Suppressor macrophage treated with lipopolysaccharide for 4 hours (primary cell): Measurements from ENCODE around the gene ABLIM1.

Experiments
- DNase-seq: peaks from one replicate; pipeline ENCODE4 v3.0.0-alpha.2; 2020

ABLIM1 gene

DNA sequence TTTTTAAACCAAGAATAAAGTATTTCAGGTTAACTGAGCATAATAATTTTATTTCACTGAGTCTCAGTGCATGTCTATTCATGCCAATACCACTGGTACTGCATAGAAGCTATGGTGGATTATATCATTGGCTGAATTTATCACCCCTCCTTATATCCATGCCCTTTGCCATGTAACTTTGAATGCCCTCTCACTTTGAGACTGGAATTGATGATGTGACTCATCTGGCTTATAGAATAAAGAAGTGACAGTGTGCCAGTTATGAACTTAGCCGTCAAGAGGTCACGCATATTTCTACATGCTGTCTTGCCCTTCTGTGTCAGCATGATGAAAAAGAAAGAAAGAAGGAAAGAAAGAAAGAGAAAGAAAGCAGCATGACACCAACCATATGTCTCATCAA is 20.7 kb upstream of the ABLIM1 start:
- peak; percentile 31 for DNase-seq

DNA sequence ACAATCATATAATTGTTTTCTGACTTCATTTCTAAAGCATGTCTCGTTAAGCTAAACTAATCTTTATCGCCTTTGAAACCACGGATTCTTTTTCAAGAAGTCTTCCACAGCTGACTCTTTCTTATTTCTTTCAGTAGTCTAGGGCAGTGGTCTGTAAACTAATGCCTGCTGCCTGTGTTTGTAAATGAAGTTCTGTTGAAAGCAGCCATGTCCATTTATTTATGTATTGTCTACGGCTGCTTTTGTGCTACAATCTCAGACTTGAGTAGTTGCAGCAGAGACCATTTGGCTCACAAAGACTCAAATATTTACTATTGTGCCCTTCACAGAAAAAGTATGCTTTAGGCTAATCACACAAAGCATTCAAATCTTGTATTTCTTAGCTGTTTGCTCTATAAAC is 20.3 kb upstream of the ABLIM1 start:
- DNase-seq: no peak

DNA sequence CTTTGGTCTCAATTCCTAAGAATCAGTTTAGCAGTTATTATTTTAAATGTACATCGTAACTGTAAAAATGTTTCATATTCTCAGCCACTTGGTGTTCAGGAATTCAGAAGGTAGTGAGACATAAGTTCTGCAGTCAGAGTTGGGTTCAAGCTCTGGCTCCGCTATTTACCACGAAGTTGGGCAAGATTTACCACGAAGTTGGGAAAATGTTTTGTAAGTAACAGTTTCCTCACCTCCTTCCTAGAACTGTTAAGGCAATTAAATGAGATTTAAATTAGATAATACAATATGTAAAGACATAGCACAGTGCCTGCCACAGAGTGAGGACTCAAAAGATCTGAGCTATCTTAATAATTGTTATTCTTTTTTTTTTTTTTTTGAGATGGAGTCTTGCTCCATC is 16.3 kb upstream of the ABLIM1 start:
- peak; percentile 7 for DNase-seq

DNA sequence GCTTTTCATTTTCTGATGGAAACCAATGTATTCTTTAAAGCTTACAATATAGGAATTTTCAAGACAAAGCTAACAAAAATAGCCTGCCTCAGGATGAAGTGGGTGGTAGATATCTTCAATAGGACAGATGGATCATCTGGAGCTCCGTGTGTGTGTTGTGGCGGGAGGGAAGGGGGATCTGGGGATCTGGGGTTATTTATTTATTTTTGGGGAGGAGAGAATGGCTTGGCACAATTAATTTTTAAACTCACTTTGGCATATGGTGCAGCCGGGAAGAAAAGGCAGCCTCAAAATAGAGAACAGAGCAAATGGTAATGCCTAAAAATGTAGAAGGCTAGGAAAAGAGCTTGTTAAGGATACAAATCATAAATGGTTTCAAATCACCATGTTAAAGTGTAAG is 11.6 kb upstream of the ABLIM1 start:
- DNase-seq: no peak

DNA sequence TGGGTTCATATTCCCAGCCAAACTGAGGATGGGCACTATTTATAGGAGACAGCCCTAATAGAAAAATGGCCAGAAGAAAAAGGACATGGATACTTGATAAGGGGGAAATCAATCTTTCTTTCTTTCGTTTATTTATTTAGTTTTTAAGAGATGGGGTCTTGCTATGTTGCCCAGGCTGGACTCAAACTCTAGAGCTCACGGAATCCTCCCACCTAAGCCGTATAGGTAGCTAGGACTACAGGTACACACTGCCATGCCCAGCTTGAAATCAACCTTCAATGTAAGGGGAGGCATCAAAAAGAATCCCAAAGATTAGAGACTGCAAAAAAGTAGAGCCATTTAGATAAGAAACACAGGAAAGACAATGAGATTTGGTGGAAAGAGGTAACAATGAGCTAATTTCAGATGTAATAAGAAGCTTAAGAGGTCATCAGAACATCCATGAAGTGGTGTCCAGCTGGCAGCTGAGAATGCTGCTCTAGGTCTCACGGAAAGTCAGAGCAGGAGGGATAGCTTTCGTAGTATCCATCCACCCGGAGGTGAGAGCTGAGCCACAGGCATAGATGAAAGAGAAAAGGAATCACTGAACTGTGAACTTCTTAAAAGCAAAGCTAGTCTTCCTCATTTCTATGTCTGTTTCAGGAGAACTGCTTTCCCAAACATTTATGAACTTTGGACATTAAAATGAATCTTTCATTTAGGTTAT is 10.5 kb upstream of the ABLIM1 start:
- DNase-seq: no peak

DNA sequence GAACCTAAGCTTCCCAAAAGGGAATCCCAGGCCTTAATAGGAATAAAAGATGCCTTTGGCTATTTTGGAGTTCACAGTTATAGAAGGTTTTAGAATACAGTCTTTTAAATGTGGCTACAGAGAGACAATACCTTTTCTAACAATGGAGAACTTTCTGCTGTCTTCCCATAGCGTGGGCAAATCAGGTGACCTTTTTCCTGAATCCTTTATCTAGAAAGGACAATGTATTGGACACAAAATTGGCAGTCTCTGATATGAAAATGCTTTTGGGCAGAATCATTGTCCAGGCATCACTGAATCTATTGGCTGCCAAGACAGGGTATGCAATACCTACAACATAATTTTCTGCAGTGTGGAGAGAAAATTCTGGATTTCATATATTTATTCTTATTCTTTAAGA is 7.8 kb upstream of the ABLIM1 start:
- DNase-seq: no peak

DNA sequence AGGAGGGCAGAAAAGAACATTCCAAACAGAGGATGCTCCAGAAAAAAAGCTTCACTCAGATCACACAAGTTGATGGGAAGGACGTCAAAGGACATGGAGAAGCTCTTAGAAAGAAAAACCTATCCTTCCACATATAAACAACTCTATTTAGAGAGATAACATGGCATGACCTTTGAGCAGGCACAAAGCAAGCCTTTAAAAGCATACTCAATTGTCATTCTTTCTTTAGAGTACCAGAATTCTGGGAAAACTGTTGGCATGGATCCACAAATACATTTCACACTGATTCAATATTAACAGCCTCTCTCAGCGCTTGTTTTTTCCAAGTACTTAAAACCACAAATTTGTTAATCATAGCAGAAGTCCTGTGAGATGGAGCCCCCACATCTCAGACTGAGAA is 7.3 kb upstream of the ABLIM1 start:
- DNase-seq: no peak

DNA sequence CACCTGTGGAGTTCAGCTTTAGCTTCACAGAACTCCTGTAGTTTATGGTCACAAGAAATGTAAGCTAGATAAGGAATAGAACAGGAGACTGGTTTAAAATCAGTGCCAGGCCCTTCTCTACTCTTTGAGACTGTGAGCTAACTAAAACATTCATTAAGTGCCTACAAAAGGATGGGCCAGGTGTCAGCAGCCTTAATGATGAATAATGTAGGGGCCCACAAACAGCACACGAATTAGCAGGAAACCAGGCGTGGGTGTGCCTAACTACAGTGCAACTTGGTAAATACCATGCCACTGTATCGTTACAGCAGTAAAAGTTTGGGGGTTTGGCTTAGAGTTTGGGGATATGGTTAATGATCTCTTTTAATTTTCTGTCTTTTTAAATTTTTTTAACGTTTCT is 6.1 kb upstream of the ABLIM1 start:
- DNase-seq: no peak

DNA sequence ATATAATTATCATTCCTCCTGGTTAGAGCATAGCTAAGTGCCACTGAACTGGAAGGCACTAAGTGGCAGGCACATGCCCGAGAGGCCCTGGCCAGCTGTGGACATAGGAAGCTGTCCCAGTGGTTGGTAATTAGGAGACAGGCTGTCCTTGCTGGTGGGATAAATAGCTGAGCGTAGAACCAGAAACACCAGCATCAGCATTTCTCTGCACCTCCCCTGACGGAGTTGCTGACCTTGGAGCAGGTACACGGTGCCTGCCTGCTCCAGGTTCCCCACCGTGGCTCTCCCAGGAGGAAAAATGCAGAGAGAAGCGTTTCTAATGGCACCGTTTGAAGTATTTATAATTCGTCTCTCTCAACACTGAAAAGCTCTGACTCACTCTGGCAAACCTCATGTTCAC is 5.6 kb upstream of the ABLIM1 start:
- no peak for DNase-seq

DNA sequence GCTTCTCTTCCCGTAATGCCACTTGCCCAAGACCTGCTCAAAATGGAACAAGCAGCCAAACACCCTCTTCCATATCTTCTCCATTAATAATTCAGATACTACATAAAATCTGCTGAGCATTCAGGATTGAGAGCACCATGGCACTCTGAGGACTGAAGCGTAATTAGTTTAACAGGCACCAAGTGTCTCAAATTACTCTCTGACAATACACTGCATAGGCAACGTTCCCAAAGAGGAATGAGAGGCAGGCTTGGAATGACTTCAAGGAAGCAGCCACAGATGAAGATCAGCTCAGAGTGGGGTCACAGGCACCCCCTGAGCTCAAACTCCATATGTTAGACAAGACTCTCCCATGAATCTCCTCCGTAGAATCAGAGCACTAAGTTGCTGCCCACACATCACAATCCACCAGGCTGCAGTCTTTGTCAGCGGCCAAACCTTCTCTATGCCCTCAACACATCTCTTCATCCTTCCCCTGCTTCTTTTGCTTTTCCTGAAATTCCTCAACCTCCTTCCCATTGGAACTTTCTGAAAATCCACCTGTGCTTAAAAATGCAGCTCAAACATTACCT is 4.7 kb upstream of the ABLIM1 start:
- no peak for DNase-seq

DNA sequence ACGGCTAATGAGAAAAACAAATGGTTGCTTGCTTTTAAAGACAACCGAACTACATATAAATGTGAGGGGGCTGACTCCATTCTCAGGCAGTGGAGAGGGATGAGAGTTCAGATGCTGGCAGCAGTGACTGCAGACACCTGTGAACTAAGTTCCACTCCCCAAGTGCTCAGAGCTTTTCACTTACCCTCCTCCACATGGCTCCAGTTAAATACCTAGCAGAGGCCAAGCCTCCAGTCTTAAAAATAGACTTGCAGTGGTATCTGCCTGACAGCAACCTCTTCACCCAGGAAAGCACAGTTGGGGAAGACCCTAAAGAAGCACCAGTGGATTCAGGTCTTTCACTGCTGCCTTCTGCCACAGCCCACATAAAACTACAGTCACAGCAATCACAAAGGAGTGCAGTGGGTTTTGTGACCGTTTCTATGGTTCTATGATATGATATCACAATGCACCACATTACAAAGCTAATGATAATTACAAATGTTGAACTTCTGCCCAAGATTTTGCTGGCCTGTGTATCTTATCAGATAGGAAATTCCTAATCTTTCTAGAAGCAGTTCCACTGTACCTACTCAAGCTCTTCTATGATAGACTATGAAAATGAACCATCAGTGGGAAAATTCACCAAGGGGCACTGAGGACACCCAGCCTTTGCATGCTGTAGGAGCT is 3.3 kb upstream of the ABLIM1 start:
- no peak for DNase-seq

DNA sequence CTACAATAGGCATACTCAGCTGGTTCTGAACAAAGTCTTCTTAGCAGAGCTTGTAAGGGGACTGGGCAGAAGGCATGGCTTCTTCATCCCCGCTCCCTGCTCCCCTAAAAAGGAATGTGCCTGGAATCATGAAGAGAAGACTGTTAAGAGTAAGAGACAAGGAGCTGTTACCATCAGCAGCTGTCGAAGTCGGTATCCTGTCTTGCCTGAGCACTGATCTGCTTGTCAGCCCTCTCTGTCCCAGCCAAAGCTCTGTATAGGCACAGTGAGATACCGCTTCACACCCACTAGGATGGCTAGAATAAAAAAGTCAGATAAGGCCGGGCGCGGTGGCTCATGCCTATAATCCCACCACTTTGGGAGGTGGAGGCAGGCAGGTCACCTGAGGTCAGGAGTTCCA is 2.4 kb downstream of the ABLIM1 start:
- DNase-seq: no peak

DNA sequence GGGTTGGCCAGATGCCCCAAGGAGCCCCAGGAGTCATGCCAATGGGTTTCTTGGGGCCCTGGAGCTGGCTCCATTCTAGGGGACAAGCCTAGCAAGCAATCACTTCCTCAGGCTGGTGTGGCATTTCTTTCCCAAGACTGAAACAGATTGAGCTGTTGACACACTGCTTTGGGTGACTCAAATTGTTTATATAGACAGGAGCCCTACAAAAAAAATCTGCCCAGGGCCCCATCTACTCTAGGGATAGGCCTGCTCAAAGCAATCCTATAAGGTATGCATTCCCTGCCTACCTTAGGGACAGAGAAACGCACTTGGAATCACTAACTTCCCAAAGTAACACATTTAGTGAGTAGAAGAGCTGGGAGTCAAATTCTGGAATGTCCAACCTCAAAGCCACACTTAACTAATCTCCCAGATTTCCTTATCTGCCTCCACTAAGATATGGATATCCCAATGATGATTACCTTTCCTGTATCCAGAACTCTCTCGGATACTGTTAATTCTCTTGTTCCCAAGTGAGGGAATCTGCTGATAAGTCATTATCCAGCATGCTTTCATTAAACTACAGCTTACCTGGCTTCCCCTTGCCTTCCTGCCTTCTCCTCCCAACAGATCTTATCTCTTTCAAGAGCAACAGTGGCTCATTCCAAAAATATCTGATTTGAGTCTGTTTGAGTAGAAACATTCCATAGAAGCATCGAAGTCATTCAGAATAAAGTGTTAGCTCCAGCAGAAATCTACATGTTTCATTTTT is 3.1 kb downstream of the ABLIM1 start:
- DNase-seq: no peak

DNA sequence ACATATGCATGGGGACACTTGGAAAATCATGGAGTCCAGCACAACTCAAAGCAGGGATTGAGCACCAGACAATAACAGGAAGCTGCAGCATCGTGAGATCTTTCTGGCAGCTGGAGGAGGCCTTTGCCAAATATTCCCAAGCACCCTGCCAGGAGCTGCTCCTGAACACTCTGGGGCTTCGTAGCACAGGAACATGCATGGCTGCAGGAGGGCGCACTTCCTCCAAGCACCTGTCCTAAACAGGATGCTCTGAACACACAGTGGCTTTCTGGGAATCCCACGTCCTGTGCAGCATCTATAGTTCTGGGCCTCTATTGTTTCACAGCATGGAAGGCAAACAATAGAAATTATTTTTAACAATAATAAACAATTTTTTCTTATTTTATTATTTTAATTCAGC is 4.1 kb downstream of the ABLIM1 start:
- no peak for DNase-seq

DNA sequence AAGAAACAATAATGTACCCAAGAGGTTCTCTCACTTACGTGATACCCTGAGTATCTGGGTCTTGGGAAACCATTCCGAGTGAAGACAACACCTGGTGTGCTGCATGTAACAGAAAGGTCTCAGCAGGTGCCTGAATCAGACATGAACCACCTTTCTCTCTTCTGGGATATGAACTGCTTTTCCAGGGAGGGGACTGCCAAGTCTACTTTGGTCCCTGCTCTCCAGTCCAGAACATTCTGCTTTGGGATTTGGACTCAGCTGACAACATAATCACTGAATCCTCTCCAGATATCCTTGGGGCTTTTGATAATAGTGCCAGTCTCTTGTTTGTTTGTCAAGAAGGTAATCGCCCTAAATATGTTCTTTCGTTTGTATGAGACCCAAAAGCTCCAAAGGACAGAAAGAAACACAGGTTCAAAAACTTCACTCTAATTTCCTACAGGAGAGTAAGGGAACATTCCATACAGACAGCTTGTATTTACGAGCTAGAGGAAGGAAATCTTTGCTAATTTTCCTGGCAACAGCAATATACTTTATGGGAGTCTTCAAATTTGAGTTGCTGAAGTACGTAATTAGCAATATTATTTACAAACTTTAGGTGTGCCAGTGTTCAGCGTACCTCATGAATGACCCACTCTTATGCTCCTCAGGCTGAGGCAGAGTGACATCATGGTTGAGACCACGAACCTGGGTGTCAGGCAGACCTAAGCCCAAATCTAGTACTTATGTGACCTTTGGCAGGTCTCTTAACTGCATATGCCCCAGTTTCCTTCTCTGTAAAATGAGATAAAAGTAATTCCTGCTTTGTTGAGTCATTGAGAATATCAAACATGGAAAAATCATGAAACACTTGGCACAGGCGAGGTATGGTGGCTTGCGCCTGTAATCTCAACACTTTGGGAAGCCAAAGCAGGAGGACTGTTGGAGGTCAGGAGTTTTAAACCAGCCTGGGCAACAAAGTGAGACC is 5.4 kb downstream of the ABLIM1 start:
- no peak for DNase-seq

DNA sequence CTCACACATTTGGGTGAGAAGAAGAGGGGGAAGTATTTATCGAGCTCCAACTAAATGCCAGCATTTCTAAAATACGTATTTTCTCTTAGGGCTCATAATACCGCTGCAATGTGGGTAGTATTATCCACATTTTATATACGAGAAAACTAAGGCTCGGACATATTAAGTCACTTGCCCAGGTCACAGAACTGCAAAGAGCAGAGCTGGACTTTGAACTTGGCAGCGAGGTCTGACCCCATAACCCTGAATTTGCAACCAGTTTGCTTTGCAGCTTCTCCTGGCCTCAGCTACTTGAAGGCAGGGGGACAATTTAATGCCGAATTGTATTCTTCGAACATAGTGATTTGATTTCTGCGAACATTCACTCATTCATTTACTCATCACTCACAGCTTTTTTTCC is 7.2 kb downstream of the ABLIM1 start:
- DNase-seq: no peak

DNA sequence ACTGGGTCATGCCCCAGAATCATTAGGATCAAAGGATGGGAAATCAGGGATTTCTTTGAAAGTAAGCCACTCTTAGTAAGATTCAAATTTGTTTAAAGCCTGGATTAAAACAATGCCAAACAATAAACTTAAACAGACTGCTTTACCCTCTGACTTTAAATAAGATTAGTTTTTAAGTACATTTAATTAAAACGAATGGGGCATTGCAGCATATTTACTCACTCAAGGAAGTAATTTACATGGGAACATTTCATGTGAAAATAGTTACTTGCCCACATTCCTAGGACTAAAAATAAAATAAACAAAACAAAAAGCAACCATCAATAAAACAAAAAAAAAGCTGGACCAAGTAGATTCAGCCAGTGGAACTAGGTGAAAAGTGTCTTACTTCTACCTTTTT is 7.8 kb downstream of the ABLIM1 start:
- no peak for DNase-seq

DNA sequence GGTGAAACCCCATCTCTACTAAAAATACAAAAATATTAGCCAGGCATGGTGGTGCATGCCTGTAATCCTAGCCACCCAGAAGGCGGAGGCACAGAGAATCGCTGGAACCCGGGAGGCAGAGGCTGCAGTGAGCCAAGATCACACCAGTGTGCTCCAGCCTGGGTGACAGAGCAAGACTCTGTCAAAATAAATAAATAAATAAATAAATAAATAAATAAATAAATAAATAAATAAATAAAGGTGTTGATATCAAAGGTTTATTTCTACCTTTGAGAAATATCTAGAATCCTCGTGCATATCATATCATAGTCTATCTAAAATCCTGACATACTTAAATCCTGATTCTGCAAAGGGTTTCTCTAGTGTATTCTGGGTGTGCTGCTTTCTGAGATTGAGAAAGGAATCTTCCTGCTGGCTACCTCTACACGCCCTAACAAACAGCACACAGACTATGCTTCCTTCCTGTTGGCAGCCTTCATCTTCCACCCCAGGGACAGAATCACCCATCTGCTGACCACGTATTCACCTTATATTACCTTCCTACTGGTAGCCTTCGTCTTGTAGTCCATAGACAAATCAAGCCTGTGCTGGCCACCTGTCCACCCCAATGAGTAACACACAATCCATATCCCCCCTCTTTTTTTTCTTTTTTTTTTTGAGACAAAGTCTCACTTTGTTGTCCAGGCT is 8.7 kb downstream of the ABLIM1 start:
- DNase-seq: no peak

DNA sequence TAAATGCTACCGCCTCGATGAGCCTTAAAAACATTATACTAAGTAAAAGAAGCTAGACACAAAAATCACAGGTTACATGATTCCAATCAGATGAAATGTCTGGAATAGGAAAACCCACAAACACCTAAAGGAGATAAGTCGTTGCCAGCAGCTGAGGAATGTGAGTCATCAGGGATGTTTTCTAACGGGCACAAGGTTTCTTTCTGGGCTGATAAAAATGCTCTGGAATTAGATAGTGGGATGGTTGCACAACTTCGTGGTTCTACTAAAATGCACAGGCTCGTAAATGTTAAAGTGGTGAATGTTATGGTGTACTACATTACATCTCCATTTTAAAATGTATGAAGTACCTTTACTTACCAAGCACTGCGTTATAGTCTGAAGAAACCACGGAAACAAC is 9.7 kb downstream of the ABLIM1 start:
- DNase-seq: no peak

DNA sequence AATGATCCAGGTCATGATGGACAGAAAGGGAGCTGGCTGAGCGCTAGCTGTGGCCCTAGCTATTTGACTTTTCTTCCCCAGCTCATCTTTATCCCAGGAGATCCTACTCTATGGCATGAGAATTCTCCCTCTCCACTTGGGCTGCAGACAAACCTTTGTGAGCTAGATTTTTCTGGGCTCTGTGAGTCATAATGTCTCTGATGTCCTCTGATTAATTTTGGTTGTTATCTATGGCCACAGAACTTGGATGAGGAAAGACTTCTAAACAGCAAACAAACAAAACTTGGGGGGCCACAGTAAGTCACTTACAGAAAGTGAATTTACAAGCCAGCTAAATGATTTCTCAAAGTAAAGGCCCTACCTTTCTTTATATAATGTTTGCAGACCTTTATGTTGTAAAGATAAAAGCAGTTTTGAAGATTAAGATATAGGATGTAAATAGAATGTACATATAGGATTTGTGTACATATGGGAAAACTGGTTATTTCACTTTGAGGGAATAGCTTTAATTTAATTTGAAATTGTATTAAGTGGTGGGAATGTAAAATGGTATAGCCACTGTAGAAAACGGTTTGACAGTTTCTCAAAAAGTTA is 10.4 kb downstream of the ABLIM1 start:
- no peak for DNase-seq

DNA sequence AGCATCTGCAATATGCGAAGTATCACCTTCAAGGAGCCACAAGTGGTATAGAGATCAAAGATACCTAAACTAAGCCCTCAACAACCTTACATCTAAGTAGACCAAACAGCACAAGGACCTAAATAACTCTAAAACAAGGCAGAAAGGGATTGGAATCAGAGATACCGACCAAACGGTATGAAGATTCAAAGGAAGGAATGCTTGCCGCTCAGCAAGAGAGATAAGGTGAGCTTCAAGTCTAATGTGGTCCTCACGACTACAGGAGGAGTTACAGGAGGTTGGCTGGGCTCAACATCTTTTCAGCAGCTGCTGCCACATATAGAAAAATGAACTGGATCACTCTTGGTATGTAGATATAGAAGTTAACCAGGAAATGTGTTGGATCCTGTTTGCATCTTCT is 11.6 kb downstream of the ABLIM1 start:
- no peak for DNase-seq

DNA sequence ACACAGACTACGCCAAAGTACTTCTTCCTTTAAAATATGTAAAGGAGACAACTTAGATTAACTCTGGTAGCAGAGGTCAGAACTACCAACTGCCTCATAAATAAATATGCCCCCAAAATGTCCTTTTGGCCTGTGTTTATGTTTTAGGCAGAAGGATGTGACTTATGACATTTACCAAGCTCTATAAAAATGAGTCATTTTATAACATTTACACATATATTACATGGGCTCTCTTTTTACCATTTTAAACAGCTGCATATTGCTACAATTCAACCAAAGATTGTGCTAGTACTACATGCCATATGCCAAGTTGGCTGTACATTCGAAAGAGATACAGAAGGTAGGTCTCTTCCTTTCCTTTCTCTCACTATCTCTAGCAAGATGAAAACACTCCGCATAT is 12.4 kb downstream of the ABLIM1 start:
- DNase-seq: no peak
